Hepatocyte (in vitro differentiated cells): Measurements from ENCODE around the gene MFSD2A.

Experiments used
- EZH2phosphoT487 ChIP-seq: fragments of 200-600 bp; sonication (generic); IDR thresholded peaks from one replicate; pipeline ENCODE4 v1.6.1; 2018; ENCODE audit warnings: antibody characterized with exemption, mild to moderate bottlenecking, low read depth, moderate library complexity; ENCODE audit not compliant: unreplicated experiment, severe bottlenecking
- TF ChIP-seq, protein P1 (sequence below): fragments of 200-600 bp; sonication (generic); IDR thresholded peaks from 2 replicates; pipeline ENCODE4 v1.5.1; 2016; ENCODE audit warnings: antibody characterized with exemption, mild to moderate bottlenecking; ENCODE audit not compliant: poor library complexity

DNA sequence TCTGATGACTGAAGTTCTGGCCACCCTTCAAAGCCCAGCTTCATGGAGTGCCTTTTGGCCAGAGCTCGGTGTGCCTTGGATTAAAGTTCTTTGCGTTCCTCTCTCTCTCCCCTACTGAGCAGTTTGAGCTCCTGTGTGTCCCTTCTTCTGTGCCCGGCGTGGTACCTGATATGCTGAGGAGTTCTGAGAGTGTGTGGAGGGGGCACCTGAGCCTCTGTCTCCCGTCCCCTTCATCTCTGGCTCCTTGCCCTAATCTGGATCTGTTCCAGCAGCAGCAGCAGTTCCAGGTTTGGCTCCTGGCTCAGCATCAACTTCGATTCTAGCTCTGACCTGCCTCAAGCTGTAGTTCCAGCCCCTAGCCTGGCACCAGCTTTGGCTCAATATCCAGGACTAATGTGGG lies 28.1 kb upstream of the MFSD2A start:
- TF ChIP-seq, protein P1, sequence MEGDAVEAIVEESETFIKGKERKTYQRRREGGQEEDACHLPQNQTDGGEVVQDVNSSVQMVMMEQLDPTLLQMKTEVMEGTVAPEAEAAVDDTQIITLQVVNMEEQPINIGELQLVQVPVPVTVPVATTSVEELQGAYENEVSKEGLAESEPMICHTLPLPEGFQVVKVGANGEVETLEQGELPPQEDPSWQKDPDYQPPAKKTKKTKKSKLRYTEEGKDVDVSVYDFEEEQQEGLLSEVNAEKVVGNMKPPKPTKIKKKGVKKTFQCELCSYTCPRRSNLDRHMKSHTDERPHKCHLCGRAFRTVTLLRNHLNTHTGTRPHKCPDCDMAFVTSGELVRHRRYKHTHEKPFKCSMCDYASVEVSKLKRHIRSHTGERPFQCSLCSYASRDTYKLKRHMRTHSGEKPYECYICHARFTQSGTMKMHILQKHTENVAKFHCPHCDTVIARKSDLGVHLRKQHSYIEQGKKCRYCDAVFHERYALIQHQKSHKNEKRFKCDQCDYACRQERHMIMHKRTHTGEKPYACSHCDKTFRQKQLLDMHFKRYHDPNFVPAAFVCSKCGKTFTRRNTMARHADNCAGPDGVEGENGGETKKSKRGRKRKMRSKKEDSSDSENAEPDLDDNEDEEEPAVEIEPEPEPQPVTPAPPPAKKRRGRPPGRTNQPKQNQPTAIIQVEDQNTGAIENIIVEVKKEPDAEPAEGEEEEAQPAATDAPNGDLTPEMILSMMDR, result no peak
- TF ChIP-seq EZH2phosphoT487, result no peak
